SK-N-SH treated with all-trans-retinoic acid at 6 μM for 48 hours (cell line): Measurements from ENCODE around the gene CDKN2D.
"Not testable (repeated sequence)": the region's sequence is repeated elsewhere in the genome, so short reads cannot be mapped to it uniquely, and the experiment has no call there.

Experiments used
- ARNTL ChIP-seq: fragments of 450-650 bp; formaldehyde crosslinking; IDR thresholded peaks from 2 replicates; pipeline ENCODE4 v1.5.0; 2020; ENCODE audit warnings: low read depth, mild to moderate bottlenecking, moderate library complexity, borderline replicate concordance
- BACH2 ChIP-seq: fragments of 250-450 bp; sonication (Bioruptor Pico); IDR thresholded peaks from 2 replicates; pipeline ENCODE4 v1.9.0; 2021; ENCODE audit warnings: mild to moderate bottlenecking, borderline replicate concordance
- ESRRG ChIP-seq: fragments of 250-450 bp; sonication (Bioruptor Pico); IDR thresholded peaks from 2 replicates; pipeline ENCODE4 v1.6.1; 2021; ENCODE audit warnings: mild to moderate bottlenecking
- OSR1 ChIP-seq: fragments of 250-450 bp; sonication (Bioruptor Pico); IDR thresholded peaks from 2 replicates; pipeline ENCODE4 v1.8.0; 2022; ENCODE audit warnings: moderate library complexity, mild to moderate bottlenecking, inconsistent platforms
- PPARA ChIP-seq: fragments of 250-450 bp; sonication (Bioruptor Pico); IDR thresholded peaks from 2 replicates; pipeline ENCODE4 v1.5.0; 2020; ENCODE audit warnings: mild to moderate bottlenecking, borderline replicate concordance
- ZFP30 ChIP-seq: fragments of 450-650 bp; formaldehyde crosslinking; IDR thresholded peaks from 2 replicates; pipeline ENCODE4 v1.5.0; 2022; ENCODE audit warnings: mild to moderate bottlenecking, moderate library complexity
- ZNF565 ChIP-seq: fragments of 450-650 bp; formaldehyde crosslinking; conservative IDR thresholded peaks from 2 replicates; pipeline ENCODE4 v1.5.0; 2020; ENCODE audit warnings: low read depth, mild to moderate bottlenecking, moderate library complexity
- ZNF8 ChIP-seq: fragments of 450-650 bp; formaldehyde crosslinking; IDR thresholded peaks from 2 replicates; pipeline ENCODE4 v1.5.0; 2020; ENCODE audit warnings: mild to moderate bottlenecking, moderate library complexity
- TF ChIP-seq, protein P1 (sequence below): fragments of 250-450 bp; sonication (Bioruptor Pico); IDR thresholded peaks from 2 replicates; pipeline ENCODE4 v1.8.0; 2021; ENCODE audit warnings: low read depth, mild to moderate bottlenecking, moderate library complexity, borderline replicate concordance
- TF ChIP-seq, protein P2 (sequence below): fragments of 250-450 bp; sonication (Bioruptor Pico); IDR thresholded peaks from 2 replicates; pipeline ENCODE4 v1.8.0; 2020; ENCODE audit warnings: mild to moderate bottlenecking, moderate library complexity, borderline replicate concordance
- TF ChIP-seq, protein P3 (sequence below): fragments of 250-450 bp; sonication (Bioruptor Pico); IDR thresholded peaks from 2 replicates; pipeline ENCODE4 v1.5.1; 2020; ENCODE audit warnings: low read depth, mild to moderate bottlenecking, moderate library complexity

DNA sequence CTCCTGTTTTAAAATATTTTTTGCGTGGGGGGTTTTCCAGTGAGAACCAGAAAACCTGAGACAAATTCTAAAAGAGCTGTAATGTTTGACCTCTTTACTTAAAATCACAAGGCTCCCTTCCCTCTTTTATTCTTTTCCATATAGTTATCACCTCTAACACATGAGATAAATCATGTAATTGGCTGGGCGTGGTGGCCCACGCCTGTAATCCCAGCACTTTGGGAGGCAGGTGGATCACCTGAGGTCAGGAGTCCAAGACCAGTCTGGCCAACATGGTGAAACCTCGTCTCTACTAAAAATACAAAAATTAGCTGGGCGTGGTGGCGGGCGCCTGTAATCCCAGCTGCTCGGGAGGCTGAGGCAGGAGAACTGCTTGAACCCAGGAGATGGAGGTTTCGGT, 17.8 kb downstream of the CDKN2D start:
- TF ChIP-seq ZFP30 (CRISPR knock-in tag); ARNTL (CRISPR knock-in tag); ZNF8; ZNF565 (CRISPR knock-in tag); ESRRG; PPARA (CRISPR knock-in tag); BACH2 (CRISPR knock-in tag); OSR1 (CRISPR knock-in tag): not testable (repeated sequence)
- TF ChIP-seq, protein P1, sequence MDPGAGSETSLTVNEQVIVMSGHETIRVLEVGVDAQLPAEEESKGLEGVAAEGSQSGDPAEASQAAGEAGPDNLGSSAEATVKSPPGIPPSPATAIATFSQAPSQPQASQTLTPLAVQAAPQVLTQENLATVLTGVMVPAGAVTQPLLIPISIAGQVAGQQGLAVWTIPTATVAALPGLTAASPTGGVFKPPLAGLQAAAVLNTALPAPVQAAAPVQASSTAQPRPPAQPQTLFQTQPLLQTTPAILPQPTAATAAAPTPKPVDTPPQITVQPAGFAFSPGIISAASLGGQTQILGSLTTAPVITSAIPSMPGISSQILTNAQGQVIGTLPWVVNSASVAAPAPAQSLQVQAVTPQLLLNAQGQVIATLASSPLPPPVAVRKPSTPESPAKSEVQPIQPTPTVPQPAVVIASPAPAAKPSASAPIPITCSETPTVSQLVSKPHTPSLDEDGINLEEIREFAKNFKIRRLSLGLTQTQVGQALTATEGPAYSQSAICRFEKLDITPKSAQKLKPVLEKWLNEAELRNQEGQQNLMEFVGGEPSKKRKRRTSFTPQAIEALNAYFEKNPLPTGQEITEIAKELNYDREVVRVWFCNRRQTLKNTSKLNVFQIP (CRISPR knock-in tag), result not testable (repeated sequence)
- TF ChIP-seq, protein P2, sequence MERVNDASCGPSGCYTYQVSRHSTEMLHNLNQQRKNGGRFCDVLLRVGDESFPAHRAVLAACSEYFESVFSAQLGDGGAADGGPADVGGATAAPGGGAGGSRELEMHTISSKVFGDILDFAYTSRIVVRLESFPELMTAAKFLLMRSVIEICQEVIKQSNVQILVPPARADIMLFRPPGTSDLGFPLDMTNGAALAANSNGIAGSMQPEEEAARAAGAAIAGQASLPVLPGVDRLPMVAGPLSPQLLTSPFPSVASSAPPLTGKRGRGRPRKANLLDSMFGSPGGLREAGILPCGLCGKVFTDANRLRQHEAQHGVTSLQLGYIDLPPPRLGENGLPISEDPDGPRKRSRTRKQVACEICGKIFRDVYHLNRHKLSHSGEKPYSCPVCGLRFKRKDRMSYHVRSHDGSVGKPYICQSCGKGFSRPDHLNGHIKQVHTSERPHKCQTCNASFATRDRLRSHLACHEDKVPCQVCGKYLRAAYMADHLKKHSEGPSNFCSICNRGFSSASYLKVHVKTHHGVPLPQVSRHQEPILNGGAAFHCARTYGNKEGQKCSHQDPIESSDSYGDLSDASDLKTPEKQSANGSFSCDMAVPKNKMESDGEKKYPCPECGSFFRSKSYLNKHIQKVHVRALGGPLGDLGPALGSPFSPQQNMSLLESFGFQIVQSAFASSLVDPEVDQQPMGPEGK (CRISPR knock-in tag), result not testable (repeated sequence)
- TF ChIP-seq, protein P3, sequence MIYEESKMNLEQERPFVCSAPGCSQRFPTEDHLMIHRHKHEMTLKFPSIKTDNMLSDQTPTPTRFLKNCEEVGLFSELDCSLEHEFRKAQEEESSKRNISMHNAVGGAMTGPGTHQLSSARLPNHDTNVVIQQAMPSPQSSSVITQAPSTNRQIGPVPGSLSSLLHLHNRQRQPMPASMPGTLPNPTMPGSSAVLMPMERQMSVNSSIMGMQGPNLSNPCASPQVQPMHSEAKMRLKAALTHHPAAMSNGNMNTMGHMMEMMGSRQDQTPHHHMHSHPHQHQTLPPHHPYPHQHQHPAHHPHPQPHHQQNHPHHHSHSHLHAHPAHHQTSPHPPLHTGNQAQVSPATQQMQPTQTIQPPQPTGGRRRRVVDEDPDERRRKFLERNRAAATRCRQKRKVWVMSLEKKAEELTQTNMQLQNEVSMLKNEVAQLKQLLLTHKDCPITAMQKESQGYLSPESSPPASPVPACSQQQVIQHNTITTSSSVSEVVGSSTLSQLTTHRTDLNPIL, result not testable (repeated sequence)
